ENCODE results near the gene NEURL4. TPM values are rescaled to one million over a fixed set of nuclear protein-coding genes. Genes with fewer than 3 reads are reported as not detected.
A peak's percentile ranks its signal among the peaks of the same experiment; 100 is the strongest.

Gene NEURL4
- total and polyA plus RNA-seq, 2 donors (not counting 1 experiment from before 2014, with no cell fraction given) = 54.6 to 85.2 TPM

DNA sequence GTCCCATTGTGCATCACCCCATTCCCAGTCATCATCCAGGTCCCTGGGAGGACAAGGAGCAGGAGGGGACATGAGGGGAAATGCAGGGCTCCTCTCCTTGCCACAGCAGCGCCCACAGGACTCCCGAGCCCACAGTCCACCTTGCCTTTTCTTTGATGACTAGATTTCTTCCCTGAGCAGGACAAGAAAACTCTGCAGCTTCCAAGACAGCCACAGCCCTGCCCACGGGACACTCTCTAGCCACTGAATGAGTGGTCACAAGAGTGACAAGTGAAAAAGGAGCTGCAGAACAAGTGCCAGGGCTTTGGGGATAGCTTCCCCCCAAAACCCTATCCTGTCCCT, 4.7 kb downstream of the NEURL4 start:
- Histone ChIP-seq H3K4me1 (ENCODE audit: control insufficient read depth in 2 of 2, insufficient read depth in 2 of 2, low read length in 2 of 2) (peaks cover 7 to 13% of the 10 kb centered on the region in 2 donors), H3K27ac (ENCODE audit: low read length in 2 of 2) (no peak overlapping the region), H3K4me3 (ENCODE audit: control extremely low read depth in 1 of 5, extremely low read depth in 1 of 5, insufficient read depth in 1 of 5, low read depth in 2 of 5, low read length in 4 of 5) (no peak overlapping the region), H4K20me1 (ENCODE audit: control insufficient read depth, insufficient read depth, low read length, poor library complexity, severe bottlenecking) (peaks cover 5% of the 10 kb centered on the region), H3K9me3 (ENCODE audit: control extremely low read depth in 1 of 3, control insufficient read depth in 2 of 3, insufficient read depth in 1 of 3, low read length in 2 of 3) (no peaks in the 10 kb centered on the region), H3K79me2 (ENCODE audit: control insufficient read depth, insufficient read depth, low read length) (peaks cover 29% of the 10 kb centered on the region), H3K9ac (ENCODE audit: low read length) (no peak overlapping the region), H3K27me3 (replicated peaks in 1 of 4; ENCODE audit: control extremely low read depth in 1 of 4, control insufficient read depth in 3 of 4, insufficient read depth in 4 of 4, low read length in 3 of 4) (no peaks in the 10 kb centered on the region), H2AFZ (ENCODE audit: insufficient read depth, low read depth, low read length, poor library complexity, severe bottlenecking) (no peak overlapping the region), H3K36me3 (replicated peaks in 1 of 2; ENCODE audit: control extremely low read depth in 1 of 2, control insufficient read depth in 1 of 2, extremely low read depth in 1 of 2, insufficient read depth in 2 of 2, low read length in 1 of 2) (peaks cover 0 to 59% of the 10 kb centered on the region in 2 experiments), H3K4me2 (replicated peaks; ENCODE audit: low read depth, low read length, poor library complexity, severe bottlenecking) (no peak overlapping the region)
- Mint-ChIP-seq H3K27ac (no peak overlapping the region), H3K4me1 (peaks cover 20% of the 10 kb centered on the region), H3K4me3 (no peak overlapping the region), H3K27me3 (no peaks in the 10 kb centered on the region), H3K9me3 (ENCODE audit: insufficient read depth) (no peaks in the 10 kb centered on the region)
- DNase-seq (no peak), ATAC-seq (ENCODE audit: low read depth) (no peak)
- ChIA-PET CTCF (interaction anchor here (0.9 to 5.1 kb wide), 8 partner anchors 11 to 43 kb away, joined by 3 to 47 read pairs (median 4); partner anchors contain the start of genes ACAP1 and SLC2A4), POLR2A (interaction anchor here (0.6 to 1.7 kb wide), 3 partner anchors 12 to 881 kb away, joined by 3 to 6 read pairs (median 4); partner anchors contain the start of gene ACAP1)
- intact Hi-C loops (cut with micrococcal nuclease) = loop anchor here (1.0 kb wide), 1 partner anchor 21 kb away; no protein-coding TSS in a partner anchor
- WGBS (ENCODE audit: insufficient coverage) = 80% methylated on average over 3 of the region's 3 CpGs
- TF ChIP-seq, protein P1, sequence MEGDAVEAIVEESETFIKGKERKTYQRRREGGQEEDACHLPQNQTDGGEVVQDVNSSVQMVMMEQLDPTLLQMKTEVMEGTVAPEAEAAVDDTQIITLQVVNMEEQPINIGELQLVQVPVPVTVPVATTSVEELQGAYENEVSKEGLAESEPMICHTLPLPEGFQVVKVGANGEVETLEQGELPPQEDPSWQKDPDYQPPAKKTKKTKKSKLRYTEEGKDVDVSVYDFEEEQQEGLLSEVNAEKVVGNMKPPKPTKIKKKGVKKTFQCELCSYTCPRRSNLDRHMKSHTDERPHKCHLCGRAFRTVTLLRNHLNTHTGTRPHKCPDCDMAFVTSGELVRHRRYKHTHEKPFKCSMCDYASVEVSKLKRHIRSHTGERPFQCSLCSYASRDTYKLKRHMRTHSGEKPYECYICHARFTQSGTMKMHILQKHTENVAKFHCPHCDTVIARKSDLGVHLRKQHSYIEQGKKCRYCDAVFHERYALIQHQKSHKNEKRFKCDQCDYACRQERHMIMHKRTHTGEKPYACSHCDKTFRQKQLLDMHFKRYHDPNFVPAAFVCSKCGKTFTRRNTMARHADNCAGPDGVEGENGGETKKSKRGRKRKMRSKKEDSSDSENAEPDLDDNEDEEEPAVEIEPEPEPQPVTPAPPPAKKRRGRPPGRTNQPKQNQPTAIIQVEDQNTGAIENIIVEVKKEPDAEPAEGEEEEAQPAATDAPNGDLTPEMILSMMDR (IDR thresholded peaks at IDR 0.05) = peak; percentile 64
- TF ChIP-seq EZH2 (IDR thresholded peaks at IDR 0.05; ENCODE audit: borderline replicate concordance, insufficient read depth, low read depth, low read length, poor library complexity, severe bottlenecking) = no peak

DNA sequence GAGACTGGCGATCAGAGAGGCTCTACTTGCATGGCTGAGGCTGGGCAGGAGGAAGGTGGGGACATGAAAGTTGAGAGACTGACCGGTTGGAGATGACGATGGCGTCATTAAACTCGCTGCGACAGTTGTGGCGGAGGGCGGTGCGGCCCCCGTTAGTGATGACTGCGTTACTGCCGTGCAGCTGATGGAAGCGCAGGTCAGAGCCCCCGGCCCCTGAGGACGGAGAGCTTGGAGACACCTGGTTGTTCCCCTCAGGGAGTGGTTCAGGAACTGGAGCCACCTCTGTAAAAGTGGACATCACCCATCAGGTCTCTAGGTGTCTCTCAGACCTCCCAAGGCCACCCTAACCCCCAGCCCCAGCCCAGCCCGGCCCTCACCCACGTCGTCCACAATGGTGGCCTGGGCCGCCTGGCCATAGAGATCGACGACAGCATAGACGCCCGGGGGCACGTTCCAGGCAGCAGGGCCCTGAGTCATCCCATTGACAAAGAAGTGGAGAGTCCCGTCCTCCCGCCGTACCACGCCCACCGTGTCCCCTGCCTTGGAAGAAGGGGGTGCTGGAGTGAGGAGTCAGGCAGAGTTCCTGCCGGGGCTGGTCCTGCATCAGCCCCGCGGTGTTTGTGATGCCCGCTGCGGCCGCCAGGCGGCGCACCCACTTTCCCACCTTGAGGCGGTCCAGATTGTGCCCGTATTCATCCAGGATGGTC, 5.3 kb downstream of the NEURL4 start:
- no peak overlapping the region for H3K4me3 Mint-ChIP-seq
- intact Hi-C loops (cut with micrococcal nuclease) = loop anchor here (1.0 kb wide), 1 partner anchor 21 kb away; no protein-coding TSS in a partner anchor

More for the DNA sequence above, 5.3 kb downstream of the NEURL4 start:
- Mint-ChIP-seq H3K27me3 (no peaks in the 10 kb centered on the region), H3K4me1 (peaks cover 17% of the 10 kb centered on the region), H3K27ac (peak overlapping the region; percentile 20), H3K9me3 (ENCODE audit: insufficient read depth) (no peaks in the 10 kb centered on the region)
- Histone ChIP-seq H3K36me3 (replicated peaks in 1 of 2; ENCODE audit: control extremely low read depth in 1 of 2, control insufficient read depth in 1 of 2, extremely low read depth in 1 of 2, insufficient read depth in 2 of 2, low read length in 1 of 2) (peaks cover 0 to 61% of the 10 kb centered on the region in 2 experiments), H3K9me3 (ENCODE audit: control extremely low read depth in 1 of 3, control insufficient read depth in 2 of 3, insufficient read depth in 1 of 3, low read length in 2 of 3) (no peaks in the 10 kb centered on the region), H3K27ac (ENCODE audit: low read length in 2 of 2) (no peak overlapping the region), H3K4me2 (replicated peaks; ENCODE audit: low read depth, low read length, poor library complexity, severe bottlenecking) (no peak overlapping the region), H3K4me3 (ENCODE audit: control extremely low read depth in 1 of 5, extremely low read depth in 1 of 5, insufficient read depth in 1 of 5, low read depth in 2 of 5, low read length in 4 of 5) (no peak overlapping the region), H3K9ac (ENCODE audit: low read length) (no peak overlapping the region), H2AFZ (ENCODE audit: insufficient read depth, low read depth, low read length, poor library complexity, severe bottlenecking) (no peak overlapping the region), H3K4me1 (ENCODE audit: control insufficient read depth in 2 of 2, insufficient read depth in 2 of 2, low read length in 2 of 2) (peaks cover 7 to 13% of the 10 kb centered on the region in 2 donors), H3K27me3 (replicated peaks in 1 of 4; ENCODE audit: control extremely low read depth in 1 of 4, control insufficient read depth in 3 of 4, insufficient read depth in 4 of 4, low read length in 3 of 4) (no peaks in the 10 kb centered on the region), H3K79me2 (ENCODE audit: control insufficient read depth, insufficient read depth, low read length) (peaks cover 29% of the 10 kb centered on the region), H4K20me1 (ENCODE audit: control insufficient read depth, insufficient read depth, low read length, poor library complexity, severe bottlenecking) (peaks cover 5% of the 10 kb centered on the region)
- TF ChIP-seq, protein P1 (IDR thresholded peaks at IDR 0.05) = peak; percentile 91
- TF ChIP-seq EZH2 (IDR thresholded peaks at IDR 0.05; ENCODE audit: borderline replicate concordance, insufficient read depth, low read depth, low read length, poor library complexity, severe bottlenecking) = no peak
- 70% methylated on average over 38 of the region's 39 CpGs for WGBS (ENCODE audit: insufficient coverage)
- peak; percentile 37 for ATAC-seq (ENCODE audit: low read depth)
- CTCF ChIA-PET = interaction anchor here (1.0 to 5.1 kb wide), 7 partner anchors 10 to 43 kb away, joined by 3 to 47 read pairs (median 5); partner anchors contain the start of genes ACAP1 and SLC2A4
- POLR2A ChIA-PET = interaction anchor here (0.6 to 1.7 kb wide), 3 partner anchors 13 to 881 kb away, joined by 3 to 6 read pairs (median 4); partner anchors contain the start of gene ACAP1
- DNase-seq = peak; percentile 75

Data from B cell (primary cell).